ENCODE measurements around the gene TAF11L11.
"Not testable (repeated sequence)": the region's sequence is repeated elsewhere in the genome, so short reads cannot be mapped to it uniquely, and the experiment has no call there.

Gene TAF11L11

DNA sequence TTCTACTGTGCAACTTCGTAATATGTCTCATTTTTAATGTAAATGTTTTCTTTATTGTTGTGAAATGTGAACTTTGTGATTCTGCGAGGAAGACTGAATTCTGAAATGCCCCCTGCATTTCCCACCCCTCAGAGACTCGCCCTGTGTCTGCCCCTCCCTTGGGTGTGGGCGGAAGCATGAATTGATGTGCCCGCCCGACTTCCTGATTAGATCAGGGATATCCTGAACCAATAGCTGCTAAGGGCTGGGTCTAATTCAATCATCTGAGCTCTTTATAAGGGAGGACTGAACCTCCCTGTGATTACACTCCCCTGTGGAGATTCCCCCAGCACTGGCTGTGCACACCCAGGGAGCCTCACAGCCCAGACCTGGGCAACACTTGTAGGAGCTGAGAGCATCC, at the start of gene TAF11L11:
Gene TAF11L11, plus strand, starts transcription at position 304 of the 400 bp plus-strand sequence.
- POLR2A ChIA-PET; CTCF ChIA-PET; DNase-seq (ENCODE audit: extremely low spot score): not testable (repeated sequence)

DNA sequence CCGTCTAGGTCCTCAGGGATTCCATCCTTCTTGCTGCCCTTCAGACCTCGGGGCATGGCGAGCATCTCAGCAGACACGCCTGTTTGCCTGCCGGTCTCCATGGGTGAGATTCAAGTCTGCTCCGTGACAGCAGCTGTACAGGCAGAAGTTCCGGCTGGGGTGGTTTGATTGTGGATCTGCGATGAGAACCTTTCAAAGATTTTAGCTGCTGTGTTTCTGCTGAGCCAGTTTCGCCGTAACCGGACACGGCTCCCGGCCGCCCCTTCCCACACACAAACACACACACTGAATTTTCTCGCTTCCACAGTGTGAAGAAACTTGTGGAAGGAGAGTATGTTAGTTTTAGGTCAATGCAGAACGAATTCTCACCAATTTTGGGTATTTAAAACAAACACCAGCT, 18.3 kb upstream of the TAF11L11 start, which contains the start of gene TAF11L7:
Gene TAF11L7, minus strand, starts transcription at position 101 of the 400 bp plus-strand sequence.
- POLR2A ChIA-PET; DNase-seq (ENCODE audit: extremely low spot score): not testable (repeated sequence)

DNA sequence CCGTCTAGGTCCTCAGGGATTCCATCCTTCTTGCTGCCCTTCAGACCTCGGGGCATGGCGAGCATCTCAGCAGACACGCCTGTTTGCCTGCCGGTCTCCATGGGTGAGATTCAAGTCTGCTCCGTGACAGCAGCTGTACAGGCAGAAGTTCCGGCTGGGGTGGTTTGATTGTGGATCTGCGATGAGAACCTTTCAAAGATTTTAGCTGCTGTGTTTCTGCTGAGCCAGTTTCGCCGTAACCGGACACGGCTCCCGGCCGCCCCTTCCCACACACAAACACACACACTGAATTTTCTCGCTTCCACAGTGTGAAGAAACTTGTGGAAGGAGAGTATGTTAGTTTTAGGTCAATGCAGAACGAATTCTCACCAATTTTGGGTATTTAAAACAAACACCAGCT, 13.1 kb upstream of the TAF11L11 start, which contains the start of gene TAF11L8:
Gene TAF11L8, minus strand, starts transcription at position 101 of the 400 bp plus-strand sequence.
- CTCF ChIA-PET; DNase-seq (ENCODE audit: extremely low spot score); POLR2A ChIA-PET: not testable (repeated sequence)

More for the DNA sequence above, 18.3 kb upstream of the TAF11L11 start, which contains the start of gene TAF11L7:
- CTCF ChIA-PET: not testable (repeated sequence)

DNA sequence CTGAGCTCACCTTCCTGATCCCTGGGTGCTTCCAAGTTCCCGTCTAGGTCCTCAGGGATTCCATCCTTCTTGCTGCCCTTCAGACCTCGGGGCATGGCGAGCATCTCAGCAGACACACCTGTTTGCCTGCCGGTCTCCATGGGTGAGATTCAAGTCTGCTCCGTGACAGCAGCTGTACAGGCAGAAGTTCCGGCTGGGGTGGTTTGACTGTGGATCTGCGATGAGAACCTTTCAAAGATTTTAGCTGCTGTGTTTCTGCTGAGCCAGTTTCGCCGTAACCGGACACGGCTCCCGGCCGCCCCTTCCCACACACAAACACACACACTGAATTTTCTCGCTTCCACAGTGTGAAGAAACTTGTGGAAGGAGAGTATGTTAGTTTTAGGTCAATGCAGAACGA, 9.7 kb upstream of the TAF11L11 start, which contains the start of gene TAF11L9:
Gene TAF11L9, minus strand, starts transcription at position 140 of the 400 bp plus-strand sequence.
- CTCF ChIA-PET; POLR2A ChIA-PET; DNase-seq (ENCODE audit: extremely low spot score): not testable (repeated sequence)

DNA sequence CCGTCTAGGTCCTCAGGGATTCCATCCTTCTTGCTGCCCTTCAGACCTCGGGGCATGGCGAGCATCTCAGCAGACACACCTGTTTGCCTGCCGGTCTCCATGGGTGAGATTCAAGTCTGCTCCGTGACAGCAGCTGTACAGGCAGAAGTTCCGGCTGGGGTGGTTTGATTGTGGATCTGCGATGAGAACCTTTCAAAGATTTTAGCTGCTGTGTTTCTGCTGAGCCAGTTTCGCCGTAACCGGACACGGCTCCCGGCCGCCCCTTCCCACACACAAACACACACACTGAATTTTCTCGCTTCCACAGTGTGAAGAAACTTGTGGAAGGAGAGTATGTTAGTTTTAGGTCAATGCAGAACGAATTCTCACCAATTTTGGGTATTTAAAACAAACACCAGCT, 6.3 kb upstream of the TAF11L11 start, which contains the start of gene TAF11L10:
Gene TAF11L10, minus strand, starts transcription at position 101 of the 400 bp plus-strand sequence.
- CTCF ChIA-PET; POLR2A ChIA-PET; DNase-seq (ENCODE audit: extremely low spot score): not testable (repeated sequence)

DNA sequence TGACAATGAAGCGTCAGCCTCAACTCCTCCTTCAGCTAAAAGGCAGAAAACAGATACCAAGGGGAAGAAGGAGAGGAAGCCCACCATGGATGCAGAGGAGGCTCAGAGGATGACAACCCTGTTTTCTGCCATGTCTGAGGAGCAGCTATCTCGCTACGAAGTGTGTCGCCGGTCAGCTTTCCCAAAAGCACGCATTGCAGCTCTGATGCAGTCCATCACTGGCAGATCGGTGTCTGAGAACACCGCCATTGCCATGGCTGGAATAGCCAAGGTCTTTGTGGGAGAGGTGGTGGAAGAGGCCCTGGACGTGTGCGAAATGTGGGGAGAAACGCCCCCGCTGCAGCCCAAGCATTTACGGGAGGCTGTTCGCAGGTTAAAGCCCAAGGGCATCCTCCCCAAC, 968 bp downstream of the TAF11L11 start:
- TF ChIP-seq, protein P1, sequence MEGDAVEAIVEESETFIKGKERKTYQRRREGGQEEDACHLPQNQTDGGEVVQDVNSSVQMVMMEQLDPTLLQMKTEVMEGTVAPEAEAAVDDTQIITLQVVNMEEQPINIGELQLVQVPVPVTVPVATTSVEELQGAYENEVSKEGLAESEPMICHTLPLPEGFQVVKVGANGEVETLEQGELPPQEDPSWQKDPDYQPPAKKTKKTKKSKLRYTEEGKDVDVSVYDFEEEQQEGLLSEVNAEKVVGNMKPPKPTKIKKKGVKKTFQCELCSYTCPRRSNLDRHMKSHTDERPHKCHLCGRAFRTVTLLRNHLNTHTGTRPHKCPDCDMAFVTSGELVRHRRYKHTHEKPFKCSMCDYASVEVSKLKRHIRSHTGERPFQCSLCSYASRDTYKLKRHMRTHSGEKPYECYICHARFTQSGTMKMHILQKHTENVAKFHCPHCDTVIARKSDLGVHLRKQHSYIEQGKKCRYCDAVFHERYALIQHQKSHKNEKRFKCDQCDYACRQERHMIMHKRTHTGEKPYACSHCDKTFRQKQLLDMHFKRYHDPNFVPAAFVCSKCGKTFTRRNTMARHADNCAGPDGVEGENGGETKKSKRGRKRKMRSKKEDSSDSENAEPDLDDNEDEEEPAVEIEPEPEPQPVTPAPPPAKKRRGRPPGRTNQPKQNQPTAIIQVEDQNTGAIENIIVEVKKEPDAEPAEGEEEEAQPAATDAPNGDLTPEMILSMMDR (IDR thresholded peaks at IDR 0.05; ENCODE audit: control extremely low read depth, extremely low read depth, low read depth, missing control alignments): no peak
- no peak for DNase-seq (ENCODE audit: extremely low spot score)
- ChIA-PET POLR2A (no interaction called here), CTCF (no interaction called here)

DNA sequence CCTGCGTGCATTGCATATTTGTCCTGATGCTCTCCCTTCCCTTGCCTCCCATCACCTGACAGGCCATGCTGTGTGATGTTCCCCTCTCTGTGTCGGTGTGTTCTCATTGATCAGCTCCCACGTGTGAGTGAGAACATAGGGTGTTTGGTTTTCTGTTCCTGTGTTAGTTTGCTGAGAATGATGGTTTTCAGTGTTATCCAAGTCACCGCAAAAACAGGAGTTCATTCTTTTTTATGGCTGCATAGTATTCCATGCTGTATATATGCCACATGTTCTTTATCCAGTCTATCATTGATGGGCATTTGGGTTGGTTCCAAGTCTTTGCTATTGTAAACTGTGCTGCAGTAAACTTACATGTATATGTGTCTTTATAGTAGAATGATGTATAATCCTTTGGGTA, 3.5 kb downstream of the TAF11L11 start:
- CTCF ChIA-PET; DNase-seq (ENCODE audit: extremely low spot score); POLR2A ChIA-PET: not testable (repeated sequence)

DNA sequence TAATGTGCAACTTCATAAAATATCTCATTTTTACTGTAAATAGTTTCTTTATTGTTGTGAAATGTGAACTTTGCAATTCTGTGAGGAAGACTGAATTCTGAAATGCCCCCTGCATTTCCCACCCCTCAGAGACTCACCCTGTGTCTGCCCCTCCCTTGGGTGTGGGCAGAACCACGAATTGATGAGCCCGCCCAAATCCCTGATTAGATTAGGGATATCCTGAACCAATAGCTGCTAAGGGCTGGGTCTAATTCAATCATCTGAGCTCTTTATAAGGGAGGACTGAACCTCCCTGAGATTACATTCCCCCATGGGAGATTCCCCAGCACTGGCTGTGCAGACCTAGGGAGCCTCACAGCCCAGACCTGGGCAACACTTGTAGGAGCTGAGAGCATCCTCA, 6.1 kb downstream of the TAF11L11 start, which contains the start of gene TAF11L12:
Gene TAF11L12, plus strand, starts transcription at position 301 of the 400 bp plus-strand sequence.
- DNase-seq (ENCODE audit: extremely low spot score); POLR2A ChIA-PET; CTCF ChIA-PET: not testable (repeated sequence)

DNA sequence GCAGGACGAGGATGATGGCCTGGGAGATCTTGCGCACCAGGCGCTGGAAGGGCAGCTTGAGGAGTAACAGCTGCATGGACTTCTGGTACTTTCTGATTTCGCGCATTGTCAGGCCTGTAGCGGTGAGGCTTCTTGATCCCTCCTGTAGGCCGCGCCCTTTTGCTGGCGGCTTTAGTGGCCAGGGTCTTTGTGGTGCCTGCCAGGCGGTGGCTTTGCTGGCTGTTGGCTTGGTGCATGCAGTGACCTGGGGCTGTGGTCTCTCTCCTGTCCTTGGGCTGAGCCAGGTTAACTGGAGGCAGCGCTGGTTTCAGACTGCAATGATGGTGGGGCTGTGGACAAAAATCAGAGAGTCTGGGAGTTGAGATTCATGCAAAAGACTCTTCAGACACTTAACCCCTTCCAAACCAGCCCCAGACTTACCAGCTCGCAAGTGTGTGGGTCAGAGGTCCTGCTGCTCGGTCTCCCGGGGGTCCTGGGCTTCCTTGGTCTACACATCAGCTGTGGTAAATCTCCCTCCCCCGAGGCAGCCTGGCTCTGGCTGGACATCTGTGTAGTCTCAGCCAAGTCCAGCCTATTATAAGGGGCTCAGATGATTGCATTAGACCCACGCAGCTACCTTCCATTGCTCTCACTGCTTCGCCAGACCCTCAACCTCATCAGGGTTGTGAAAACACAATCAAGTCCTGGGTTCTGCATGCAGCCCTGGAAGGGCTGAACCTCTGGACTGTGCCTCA, 11.1 kb downstream of the TAF11L11 start:
- no peak for DNase-seq (ENCODE audit: extremely low spot score)
- POLR2A ChIA-PET: no interaction called here
- TF ChIP-seq, protein P1 (IDR thresholded peaks at IDR 0.05; ENCODE audit: control extremely low read depth, extremely low read depth, low read depth, missing control alignments): no peak
- CTCF ChIA-PET: no interaction called here

DNA sequence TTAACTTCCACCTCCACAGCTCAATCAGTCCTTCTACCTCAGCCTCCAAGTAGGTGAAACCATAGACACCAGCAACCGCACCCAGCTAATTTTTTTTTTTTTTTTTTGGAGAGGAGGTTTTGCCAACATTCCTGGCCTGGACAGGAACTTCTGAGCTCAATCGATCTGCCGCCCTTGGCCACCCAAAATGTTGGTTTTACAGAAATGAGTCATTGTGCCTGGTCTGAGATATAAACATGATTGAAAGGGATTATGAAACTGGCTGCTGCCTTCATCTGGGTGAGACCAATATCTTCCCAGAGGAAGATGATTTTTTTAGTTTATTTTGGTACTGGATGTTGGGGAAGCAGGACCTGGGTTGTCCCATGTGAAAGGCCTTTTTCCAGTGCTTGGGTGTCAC, 15.4 kb downstream of the TAF11L11 start:
- no peak for DNase-seq (ENCODE audit: extremely low spot score)
- CTCF ChIA-PET: no interaction called here
- POLR2A ChIA-PET: no interaction called here
- TF ChIP-seq, protein P1 (IDR thresholded peaks at IDR 0.05; ENCODE audit: control extremely low read depth, extremely low read depth, low read depth, missing control alignments): no peak
